ENCODE data around the gene CLDN18.

DNA sequence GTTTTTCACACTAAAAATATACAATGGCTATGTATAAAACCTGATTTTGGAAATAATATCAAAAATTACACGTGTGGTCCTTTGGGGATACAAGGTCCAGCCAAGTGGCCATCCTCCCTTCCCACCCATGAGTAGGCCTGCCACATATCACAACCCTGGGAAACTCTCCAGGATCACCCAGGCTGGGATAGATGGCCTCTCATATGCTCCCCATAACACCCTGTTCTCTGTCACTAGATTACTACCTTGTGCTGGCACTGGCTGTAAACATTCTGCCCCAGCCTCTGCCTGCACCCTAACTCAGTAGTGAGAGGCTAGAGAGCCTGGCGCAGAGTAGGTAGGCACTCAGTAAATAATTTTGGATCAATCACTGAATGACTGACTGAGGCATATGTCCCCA lies 52.1 kb downstream of the CLDN18 start:
- TF ChIP-seq, protein P1, sequence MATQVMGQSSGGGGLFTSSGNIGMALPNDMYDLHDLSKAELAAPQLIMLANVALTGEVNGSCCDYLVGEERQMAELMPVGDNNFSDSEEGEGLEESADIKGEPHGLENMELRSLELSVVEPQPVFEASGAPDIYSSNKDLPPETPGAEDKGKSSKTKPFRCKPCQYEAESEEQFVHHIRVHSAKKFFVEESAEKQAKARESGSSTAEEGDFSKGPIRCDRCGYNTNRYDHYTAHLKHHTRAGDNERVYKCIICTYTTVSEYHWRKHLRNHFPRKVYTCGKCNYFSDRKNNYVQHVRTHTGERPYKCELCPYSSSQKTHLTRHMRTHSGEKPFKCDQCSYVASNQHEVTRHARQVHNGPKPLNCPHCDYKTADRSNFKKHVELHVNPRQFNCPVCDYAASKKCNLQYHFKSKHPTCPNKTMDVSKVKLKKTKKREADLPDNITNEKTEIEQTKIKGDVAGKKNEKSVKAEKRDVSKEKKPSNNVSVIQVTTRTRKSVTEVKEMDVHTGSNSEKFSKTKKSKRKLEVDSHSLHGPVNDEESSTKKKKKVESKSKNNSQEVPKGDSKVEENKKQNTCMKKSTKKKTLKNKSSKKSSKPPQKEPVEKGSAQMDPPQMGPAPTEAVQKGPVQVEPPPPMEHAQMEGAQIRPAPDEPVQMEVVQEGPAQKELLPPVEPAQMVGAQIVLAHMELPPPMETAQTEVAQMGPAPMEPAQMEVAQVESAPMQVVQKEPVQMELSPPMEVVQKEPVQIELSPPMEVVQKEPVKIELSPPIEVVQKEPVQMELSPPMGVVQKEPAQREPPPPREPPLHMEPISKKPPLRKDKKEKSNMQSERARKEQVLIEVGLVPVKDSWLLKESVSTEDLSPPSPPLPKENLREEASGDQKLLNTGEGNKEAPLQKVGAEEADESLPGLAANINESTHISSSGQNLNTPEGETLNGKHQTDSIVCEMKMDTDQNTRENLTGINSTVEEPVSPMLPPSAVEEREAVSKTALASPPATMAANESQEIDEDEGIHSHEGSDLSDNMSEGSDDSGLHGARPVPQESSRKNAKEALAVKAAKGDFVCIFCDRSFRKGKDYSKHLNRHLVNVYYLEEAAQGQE (IDR thresholded peaks at IDR 0.05; ENCODE audit: unreplicated experiment) = no peak
- no peak for TF ChIP-seq EZH2phosphoT487 (IDR thresholded peaks at IDR 0.05; ENCODE audit: unreplicated experiment)
- TF ChIP-seq, protein P2, sequence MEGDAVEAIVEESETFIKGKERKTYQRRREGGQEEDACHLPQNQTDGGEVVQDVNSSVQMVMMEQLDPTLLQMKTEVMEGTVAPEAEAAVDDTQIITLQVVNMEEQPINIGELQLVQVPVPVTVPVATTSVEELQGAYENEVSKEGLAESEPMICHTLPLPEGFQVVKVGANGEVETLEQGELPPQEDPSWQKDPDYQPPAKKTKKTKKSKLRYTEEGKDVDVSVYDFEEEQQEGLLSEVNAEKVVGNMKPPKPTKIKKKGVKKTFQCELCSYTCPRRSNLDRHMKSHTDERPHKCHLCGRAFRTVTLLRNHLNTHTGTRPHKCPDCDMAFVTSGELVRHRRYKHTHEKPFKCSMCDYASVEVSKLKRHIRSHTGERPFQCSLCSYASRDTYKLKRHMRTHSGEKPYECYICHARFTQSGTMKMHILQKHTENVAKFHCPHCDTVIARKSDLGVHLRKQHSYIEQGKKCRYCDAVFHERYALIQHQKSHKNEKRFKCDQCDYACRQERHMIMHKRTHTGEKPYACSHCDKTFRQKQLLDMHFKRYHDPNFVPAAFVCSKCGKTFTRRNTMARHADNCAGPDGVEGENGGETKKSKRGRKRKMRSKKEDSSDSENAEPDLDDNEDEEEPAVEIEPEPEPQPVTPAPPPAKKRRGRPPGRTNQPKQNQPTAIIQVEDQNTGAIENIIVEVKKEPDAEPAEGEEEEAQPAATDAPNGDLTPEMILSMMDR (conservative IDR thresholded peaks at IDR 0.05; ENCODE audit: low read depth in 2 of 2) = no peak
- TF ChIP-seq ZNF114 (CRISPR knock-in tag; IDR thresholded peaks at IDR 0.05) = no peak
- no peak for TF ChIP-seq CREB1 (CRISPR knock-in tag; IDR thresholded peaks at IDR 0.05; ENCODE audit: low read depth)
- no peak for TF ChIP-seq EZH2 (IDR thresholded peaks at IDR 0.05; ENCODE audit: low read depth, unreplicated experiment)
